Astrocyte of the cerebellum (primary cell): Measurements from ENCODE around the gene RHBDL2.
A peak's percentile ranks its signal among the peaks of the same experiment; 100 is the strongest.

Experiments
- DNase-seq: peaks from one replicate; pipeline ENCODE4 v3.0.0-alpha.2; 2011; ENCODE audit warnings: low read depth
- H3K4me3 ChIP-seq: 2 replicates; pipeline ENCODE4 v1.5.1; 2011; ENCODE audit warnings: mild to moderate bottlenecking, low read depth, low read length, moderate library complexity
- CTCF ChIP-seq: IDR thresholded peaks from 2 replicates; pipeline ENCODE4 v1.5.1; 2012; ENCODE audit warnings: low read length, low read depth, moderate library complexity, mild to moderate bottlenecking; ENCODE audit errors: missing control alignments
- in situ Hi-C: cut with HindIII; loops from 2 replicates; pipeline ENCODE4 v1.10.0; 2017; ENCODE audit warnings: low sequenced_read_pairs

Gene RHBDL2

GRCh38 chr1:38872401-38873026, 69.1 kb downstream of the RHBDL2 start:
- H3K4me3 ChIP-seq: peak overlapping the region; percentile 73
- no peak for TF ChIP-seq CTCF
- in situ Hi-C loops: loop anchor here (25.0 kb wide), 1 partner anchor 215 kb away; no protein-coding TSS in a partner anchor
- DNase-seq: peak; percentile 15

DNA sequence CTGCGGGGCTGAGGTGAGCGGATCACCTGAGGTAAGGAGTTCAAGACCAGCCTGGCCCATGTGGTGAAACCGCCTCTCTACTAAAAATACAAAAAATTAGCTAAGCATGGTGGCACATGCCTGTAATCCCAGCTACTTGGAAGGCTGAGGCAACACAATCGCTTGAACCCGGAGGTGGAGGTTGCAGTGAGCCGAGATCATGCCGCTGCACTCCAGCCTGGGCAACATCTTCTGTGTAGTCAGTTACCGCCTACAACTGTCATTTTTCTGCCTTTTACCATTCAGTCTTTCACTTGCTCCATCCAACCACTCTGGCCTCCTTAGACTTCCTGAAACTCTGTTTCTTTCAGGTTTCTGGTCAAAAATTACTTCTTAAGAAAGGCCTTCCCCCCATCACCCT, 70.6 kb downstream of the RHBDL2 start:
- no peak for DNase-seq

GRCh38 chr1:38867208-38867607, 74.4 kb downstream of the RHBDL2 start:
- no peak overlapping the region for H3K4me3 ChIP-seq

More for the DNA sequence above, 70.6 kb downstream of the RHBDL2 start:
- in situ Hi-C loops: loop anchor here (25.0 kb wide), 1 partner anchor 216 kb away; no protein-coding TSS in a partner anchor
- no peak for TF ChIP-seq CTCF
- no peak overlapping the region for H3K4me3 ChIP-seq

GRCh38 chr1:38865112-38865715, 76.4 kb downstream of the RHBDL2 start:
- no peak for TF ChIP-seq CTCF
- DNase-seq: no peak
- H3K4me3 ChIP-seq: no peak overlapping the region
- in situ Hi-C loops: loop anchor here (25.0 kb wide), 1 partner anchor 222 kb away; no protein-coding TSS in a partner anchor

More at GRCh38 chr1:38867208-38867607, 74.4 kb downstream of the RHBDL2 start:
- TF ChIP-seq CTCF: no peak
- DNase-seq: no peak
- in situ Hi-C loops: loop anchor here (25.0 kb wide), 1 partner anchor 220 kb away; no protein-coding TSS in a partner anchor

DNA sequence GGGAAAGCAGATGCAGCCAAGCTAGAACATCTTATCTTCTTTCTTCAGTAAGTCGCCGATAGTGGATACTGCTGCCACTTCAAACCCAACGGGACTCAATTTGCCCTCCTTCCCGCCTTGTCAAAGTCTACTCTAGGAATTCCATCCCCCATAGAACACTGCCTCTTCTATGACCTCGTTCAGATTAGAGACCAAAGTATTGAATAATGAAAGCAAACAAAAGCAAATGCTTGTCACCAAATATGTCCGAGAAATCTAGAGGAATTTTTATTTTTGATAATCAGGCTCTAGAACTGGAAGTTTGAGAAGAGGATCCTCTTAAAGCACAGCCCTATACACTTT, 81.2 kb downstream of the RHBDL2 start:
- TF ChIP-seq CTCF: no peak
- H3K4me3 ChIP-seq: peak overlapping the region; percentile 91
- DNase-seq: no peak
- in situ Hi-C loops: loop anchor here (25.0 kb wide), 1 partner anchor 227 kb away; no protein-coding TSS in a partner anchor

- in situ Hi-C loops: loop anchor here (25.0 kb wide), 1 partner anchor 227 kb away; no protein-coding TSS in a partner anchor
- H3K4me3 ChIP-seq: peak within 1 kb of the TSS; percentile 91
- no peak for TF ChIP-seq CTCF
- DNase-seq: peak; percentile 94
These were observed 81.8 kb downstream of the RHBDL2 start, which contains the start of gene RRAGC for GRCh38 chr1:38859561-38860453. RRAGC (minus strand) TSS chr1:38859772; CDS start chr1:38859646, 126 bp downstream.
